ENCODE data around the gene RPS3. TPM values are rescaled to one million over a fixed set of nuclear protein-coding genes. Genes with fewer than 3 reads are reported as not detected.

Gene RPS3
- total RNA-seq, 1 donor from 2014 or later = 2,797 TPM

GRCh38 chr11:75420224-75421034, 21.1 kb downstream of the RPS3 start:
- no peak for DNase-seq

- no peak for DNase-seq
Measured at GRCh38 chr11:75421035-75421602, 21.8 kb downstream of the RPS3 start.

GRCh38 chr11:75421902-75422247, 22.6 kb downstream of the RPS3 start:
- no peak for DNase-seq

GRCh38 chr11:75422248-75423231, 23.2 kb downstream of the RPS3 start:
- DNase-seq = no peak

- no peak for DNase-seq
Measured at GRCh38 chr11:75423721-75424120, 24.4 kb downstream of the RPS3 start.

- DNase-seq = no peak
Measured at GRCh38 chr11:75424396-75424795, 25.1 kb downstream of the RPS3 start.

- peak; percentile 32 for DNase-seq
Measured at GRCh38 chr11:75425422-75425821, 26.1 kb downstream of the RPS3 start.

- DNase-seq = no peak
Measured at GRCh38 chr11:75426720-75427086, 27.4 kb downstream of the RPS3 start.

GRCh38 chr11:75427181-75427580, 27.9 kb downstream of the RPS3 start:
- no peak for DNase-seq

GRCh38 chr11:75428281-75428724, 29.0 kb downstream of the RPS3 start:
- peak; percentile 96 for DNase-seq

- DNase-seq = no peak
Measured at GRCh38 chr11:75428989-75429640, 29.8 kb downstream of the RPS3 start.

GRCh38 chr11:75429641-75429901, 30.3 kb downstream of the RPS3 start:
- DNase-seq = no peak

- DNase-seq = peak; percentile 76
Measured at GRCh38 chr11:75429902-75430713, 30.8 kb downstream of the RPS3 start.

GRCh38 chr11:75430714-75431532, 31.6 kb downstream of the RPS3 start:
- no peak for DNase-seq

- DNase-seq = peak; percentile 21
Measured at GRCh38 chr11:75431533-75432525, 32.5 kb downstream of the RPS3 start.

GRCh38 chr11:75432911-75433321, 33.6 kb downstream of the RPS3 start, which contains the start of gene KLHL35:
TSS of gene KLHL35 (minus strand) at chr11:75433203. CDS start at chr11:75430629, 2,574 bp downstream.
- no peak for DNase-seq

GRCh38 chr11:75433443-75433842, 34.1 kb downstream of the RPS3 start:
- DNase-seq = no peak

GRCh38 chr11:75434051-75434450, 34.7 kb downstream of the RPS3 start:
- DNase-seq = no peak

GRCh38 chr11:75434886-75435570, 35.7 kb downstream of the RPS3 start:
- DNase-seq = no peak

Measured in dermis blood vessel endothelial cell (primary cell).